GM10847 (cell line): Measurements from ENCODE around the gene SPOCK3.

Experiments used
- POLR2A ChIP-seq: IDR thresholded peaks from 2 replicates; pipeline ENCODE4 v1.6.1; 2011; ENCODE audit not compliant: insufficient read length; ENCODE audit errors: extremely low read depth

SPOCK3 gene

GRCh38 chr4:166724369-166724768 lies 509.9 kb downstream of the SPOCK3 start:
- TF ChIP-seq POLR2A: no peak

- no peak for TF ChIP-seq POLR2A
Observed at GRCh38 chr4:166723532-166724140, 510.7 kb downstream of the SPOCK3 start.

GRCh38 chr4:166700592-166700991 lies 533.7 kb downstream of the SPOCK3 start:
- TF ChIP-seq POLR2A: no peak

GRCh38 chr4:166688835-166689234 lies 545.5 kb downstream of the SPOCK3 start:
- no peak for TF ChIP-seq POLR2A

- TF ChIP-seq POLR2A: no peak
Observed at GRCh38 chr4:166687828-166688227, 546.5 kb downstream of the SPOCK3 start.
